Lower lobe of right lung (tissue), 2 donors: ENCODE measurements around the gene SHISAL2B. TPM values are rescaled to one million over a fixed set of nuclear protein-coding genes. Genes with fewer than 3 reads are reported as not detected.
A peak's percentile ranks its signal among the peaks of the same experiment; 100 is the strongest.

Experiments used
- ATAC-seq, 2 donors: fragments of 200-7000 bp; cut with Tn5 transposase; one replicate each; pipeline ENCODE4 v1.9.1; 2020 to 2022; ENCODE audit warnings: mild to moderate bottlenecking in 2 of 2, moderate library complexity in 2 of 2
- DNase-seq: peaks from one replicate; pipeline ENCODE4 v3.0.0-alpha.2; 2020
- H3K27ac ChIP-seq: fragments of 200-600 bp; one replicate; pipeline ENCODE4 v1.8.0; 2022
- H3K27me3 ChIP-seq: fragments of 200-600 bp; one replicate; pipeline ENCODE4 v1.8.0; 2022; ENCODE audit warnings: low read depth
- H3K36me3 ChIP-seq: fragments of 200-600 bp; one replicate; pipeline ENCODE4 v1.8.0; 2022; ENCODE audit warnings: mild to moderate bottlenecking
- H3K4me1 ChIP-seq: fragments of 200-600 bp; one replicate; pipeline ENCODE4 v1.8.0; 2022
- H3K4me3 ChIP-seq: fragments of 200-600 bp; one replicate; pipeline ENCODE4 v1.8.0; 2022; ENCODE audit warnings: mild to moderate bottlenecking
- H3K9me3 ChIP-seq: fragments of 200-600 bp; one replicate; pipeline ENCODE4 v1.8.0; 2022
- CTCF ChIP-seq: fragments of 200-600 bp; IDR thresholded peaks from one replicate; pipeline ENCODE4 v1.8.0; 2022; ENCODE audit warnings: antibody characterized with exemption, mild to moderate bottlenecking
- intact Hi-C: fragments of 100-400 bp; cut with DNase I; formaldehyde crosslinking; loops from one replicate; pipeline ENCODE4 v1.11.0; 2022
- total RNA-seq: library from RNA; stranded (reverse); fragmentation: NEBNext Ultra II Directional; extraction: Animal tissue kit (Norgen Biotek cat#: 25700); gene quantifications from one replicate; pipeline ENCODE4 v1.2.1, GENCODE V29; 2021
- donor health status: DM: no; HTN: yes; CAD: no; lungs with severe emphysema.

SHISAL2B gene
- total RNA-seq, 1 donor from 2014 or later = not detected

- no peak for TF ChIP-seq CTCF
- ATAC-seq = no peak
These were observed 69.8 kb downstream of the SHISAL2B start for GRCh38 chr5:64759960-64760660.

GRCh38 chr5:64763948-64764503, 73.7 kb downstream of the SHISAL2B start:
- intact Hi-C loops = no loop called here
- H3K27ac ChIP-seq = no peak overlapping the region
- peaks cover 34% of the 10 kb centered on the region for H3K4me1 ChIP-seq
- no peaks in the 10 kb centered on the region for H3K9me3 ChIP-seq
- TF ChIP-seq CTCF = no peak
- no peaks in the 10 kb centered on the region for H3K27me3 ChIP-seq
- DNase-seq (no peak), ATAC-seq (no peak)
- H3K4me3 ChIP-seq = no peak overlapping the region
- H3K36me3 ChIP-seq = peaks cover 26% of the 10 kb centered on the region

More at GRCh38 chr5:64759960-64760660, 69.8 kb downstream of the SHISAL2B start:
- intact Hi-C loops = no loop called here
- Histone ChIP-seq H3K4me3 (no peak overlapping the region), H3K36me3 (peaks cover 26% of the 10 kb centered on the region), H3K9me3 (no peaks in the 10 kb centered on the region), H3K27ac (no peak overlapping the region), H3K4me1 (peaks cover 14% of the 10 kb centered on the region), H3K27me3 (no peaks in the 10 kb centered on the region)
- no peak for DNase-seq

- Histone ChIP-seq H3K4me1 (peaks cover 42% of the 10 kb centered on the region), H3K36me3 (peaks cover 26% of the 10 kb centered on the region), H3K27ac (no peak overlapping the region), H3K4me3 (no peak overlapping the region), H3K9me3 (no peaks in the 10 kb centered on the region), H3K27me3 (no peaks in the 10 kb centered on the region)
- TF ChIP-seq CTCF = no peak
- ATAC-seq = no peak
- intact Hi-C loops = no loop called here
- DNase-seq = no peak
These were observed 75.7 kb downstream of the SHISAL2B start for GRCh38 chr5:64765804-64766504.

GRCh38 chr5:64766941-64767340, 76.6 kb downstream of the SHISAL2B start:
- no peak for TF ChIP-seq CTCF
- intact Hi-C loops = no loop called here
- ATAC-seq = no peak
- no peak for DNase-seq
- Histone ChIP-seq H3K36me3 (peaks cover 26% of the 10 kb centered on the region), H3K4me1 (peaks cover 45% of the 10 kb centered on the region), H3K27ac (no peak overlapping the region), H3K4me3 (peak overlapping the region; percentile 92), H3K9me3 (no peaks in the 10 kb centered on the region), H3K27me3 (no peaks in the 10 kb centered on the region)

Other genes starting within 250 kb of the SHISAL2B start
- gene RGS7BP, start 184.5 kb upstream of the SHISAL2B start, total RNA-seq = 1.6 TPM
- 22.5 TPM for gene SREK1IP1, start 78.2 kb downstream of the SHISAL2B start, total RNA-seq
- gene CWC27, start 78.4 kb downstream of the SHISAL2B start, total RNA-seq = 17.3 TPM